ENCODE measurements around the gene FAM3B. TPM values are rescaled to one million over a fixed set of nuclear protein-coding genes. Genes with fewer than 3 reads are reported as not detected.

Gene FAM3B
- total and polyA plus RNA-seq, 9 of the 15 experiments (the other 6 are each of a cell fraction or from before 2014, with no cell fraction given), result 0.04 to 0.18 (median 0.12) TPM; not detected in 5

GRCh38 chr21:41390043-41390639 lies 73.5 kb downstream of the FAM3B start:
- Histone ChIP-seq H3K4me3 (no peak overlapping the region), H3K36me3 (ENCODE audit: control insufficient read depth, insufficient read depth, low read length) (no peaks in the 10 kb centered on the region), H3K4me2 (ENCODE audit: insufficient read depth, low read length) (no peak overlapping the region), H3K9me3 (replicated peaks; ENCODE audit: control insufficient read depth, insufficient read depth, low read depth, low read length) (no peaks in the 10 kb centered on the region), H3K27me3 (ENCODE audit: control insufficient read depth in 2 of 2, insufficient read depth in 2 of 2, low read length in 2 of 2) (peaks cover 12 to 43% of the 10 kb centered on the region in 2 experiments), H3K9me1 (ENCODE audit: control insufficient read depth, insufficient read depth, low read length) (no peaks in the 10 kb centered on the region), H3K4me1 (replicated peaks in 1 of 2; ENCODE audit: control insufficient read depth in 2 of 2, insufficient read depth in 2 of 2, low read length in 2 of 2) (no peaks in the 10 kb centered on the region), H3K79me2 (ENCODE audit: control insufficient read depth, insufficient read depth, low read length) (no peaks in the 10 kb centered on the region), H4K20me1 (replicated peaks; ENCODE audit: control insufficient read depth, insufficient read depth, low read length) (no peaks in the 10 kb centered on the region; the same call in 1 of the 2 replicates), H3K9ac (ENCODE audit: insufficient read depth in 1 of 2, low read depth in 2 of 2, low read length in 2 of 2) (no peak overlapping the region), H3K27ac (ENCODE audit: extremely low read depth, low read depth, low read length) (no peak overlapping the region), H2AFZ (ENCODE audit: low read depth, low read length) (no peak overlapping the region)
- no peak for FAIRE-seq
- ChIA-PET CTCF (ENCODE audit: low intra/inter-chr PET ratio) (no interaction called here), POLR2A (interaction anchor here (0.6 kb wide), 1 partner anchor 124 kb away, joined by 3 read pairs; no protein-coding TSS in a partner anchor)
- intact Hi-C loops (cut with micrococcal nuclease) (no loop called here), in situ Hi-C loops (cut with MboI) (no loop called here)
- TF ChIP-seq KLF10 (CRISPR knock-in tag; IDR thresholded peaks at IDR 0.05) (no peak), TRIM28 (IDR thresholded peaks at IDR 0.05) (no peak), KDM1A (IDR thresholded peaks at IDR 0.05) (no peak), ZBTB7A (IDR thresholded peaks at IDR 0.05; ENCODE audit: borderline replicate concordance, control insufficient read depth, low read depth, low read length) (no peak)
- no peak for ATAC-seq
- no peak for DNase-seq (ENCODE audit: extremely low read depth in 1 of 4, low spot score in 3 of 4)
- 2% methylated on average over 17 of the region's 17 CpGs for WGBS (ENCODE audit: insufficient coverage, low coverage, missing lambda C conversion rate)
- no TSS peak for BruUV-seq (replicated peaks)

DNA sequence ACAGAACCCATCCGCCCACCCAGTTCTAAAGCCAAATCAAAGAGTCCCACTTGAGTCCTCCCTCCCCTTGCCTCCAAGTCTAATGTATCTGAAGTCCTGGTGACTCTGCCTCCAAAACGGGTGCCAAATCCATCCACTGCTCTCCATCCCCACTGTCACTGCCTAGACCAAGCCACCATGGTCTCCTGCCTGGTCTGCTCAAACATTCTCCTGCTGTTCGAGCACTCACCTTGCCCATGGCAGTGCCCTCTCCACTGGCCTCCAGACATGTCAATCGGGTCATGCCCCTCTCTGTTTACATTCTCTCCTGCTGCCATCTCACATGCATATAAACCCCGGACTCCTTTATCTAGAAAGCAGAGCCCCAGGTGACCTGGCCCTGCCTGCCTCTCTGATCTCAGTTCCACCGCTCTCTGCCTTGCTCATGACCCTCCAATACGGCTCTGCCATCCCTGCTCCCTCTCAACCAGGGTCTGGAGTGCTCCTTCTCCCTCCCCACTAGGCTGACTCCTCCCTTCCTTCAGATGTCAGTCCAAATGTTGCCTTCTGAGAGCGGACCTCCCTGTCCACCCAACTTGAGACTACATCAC lies 77.4 kb downstream of the FAM3B start:
- H3K36me3 ChIP-seq (ENCODE audit: control insufficient read depth, insufficient read depth, low read length), result no peaks in the 10 kb centered on the region
- POLR2A ChIA-PET, result no interaction called here
- H3K9me3 ChIP-seq (replicated peaks; ENCODE audit: control insufficient read depth, insufficient read depth, low read depth, low read length), result no peaks in the 10 kb centered on the region
- intact Hi-C loops (cut with micrococcal nuclease) (no loop called here), in situ Hi-C loops (cut with MboI) (no loop called here)
- H3K9me1 ChIP-seq (ENCODE audit: control insufficient read depth, insufficient read depth, low read length), result no peaks in the 10 kb centered on the region
- H3K9ac ChIP-seq (ENCODE audit: insufficient read depth in 1 of 2, low read depth in 2 of 2, low read length in 2 of 2), result no peak overlapping the region
- H2AFZ ChIP-seq (ENCODE audit: low read depth, low read length), result no peak overlapping the region
- ATAC-seq (no peak), FAIRE-seq (no peak), DNase-seq (ENCODE audit: extremely low read depth in 1 of 4, low spot score in 3 of 4) (no peak)
- H3K4me2 ChIP-seq (ENCODE audit: insufficient read depth, low read length), result no peak overlapping the region
- H3K27me3 ChIP-seq (ENCODE audit: control insufficient read depth in 2 of 2, insufficient read depth in 2 of 2, low read length in 2 of 2), result peaks cover 3 to 34% of the 10 kb centered on the region in 2 experiments
- H3K27ac ChIP-seq (ENCODE audit: extremely low read depth, low read depth, low read length), result no peak overlapping the region
- no peak overlapping the region for H3K4me3 ChIP-seq
- CTCF ChIA-PET (ENCODE audit: low intra/inter-chr PET ratio), result no interaction called here
- no peaks in the 10 kb centered on the region for H3K79me2 ChIP-seq (ENCODE audit: control insufficient read depth, insufficient read depth, low read length)
- no peaks in the 10 kb centered on the region for H3K4me1 ChIP-seq (replicated peaks in 1 of 2; ENCODE audit: control insufficient read depth in 2 of 2, insufficient read depth in 2 of 2, low read length in 2 of 2)
- H4K20me1 ChIP-seq (replicated peaks; ENCODE audit: control insufficient read depth, insufficient read depth, low read length), result no peaks in the 10 kb centered on the region; the same call in 1 of the 2 replicates
- no TSS peak for BruUV-seq (replicated peaks)
- under 1% methylated on average over 8 of the region's 8 CpGs for WGBS (ENCODE audit: insufficient coverage, low coverage, missing lambda C conversion rate)
- TF ChIP-seq FOXJ2 (tag; IDR thresholded peaks at IDR 0.05) (no peak), ZNF311 (CRISPR knock-in tag; IDR thresholded peaks at IDR 0.05) (no peak), ZBTB9 (CRISPR knock-in tag; IDR thresholded peaks at IDR 0.05) (no peak), LEF1 (IDR thresholded peaks at IDR 0.05) (no peak), GATA2 (CRISPR knock-in tag; IDR thresholded peaks at IDR 0.05) (no peak), SRSF9 (IDR thresholded peaks at IDR 0.05; ENCODE audit: borderline replicate concordance, low read depth, low read length) (no peak), PHF8 (IDR thresholded peaks at IDR 0.05; ENCODE audit: borderline replicate concordance, low read length) (no peak), RBM25 (IDR thresholded peaks at IDR 0.05; ENCODE audit: low read depth, low read length, severe bottlenecking) (no peak), ARNT (IDR thresholded peaks at IDR 0.05) (no peak), CGGBP1 (CRISPR knock-in tag; IDR thresholded peaks at IDR 0.05) (no peak), ZNF224 (CRISPR knock-in tag; IDR thresholded peaks at IDR 0.05) (no peak), ZNF184 (CRISPR knock-in tag; IDR thresholded peaks at IDR 0.05) (no peak), STAG1 (CRISPR knock-in tag; IDR thresholded peaks at IDR 0.05; ENCODE audit: borderline replicate concordance) (no peak)
